Subcutaneous abdominal adipose tissue (tissue), 5 donors: ENCODE data around the gene SMARCB1.

ENCODE experiments used
- H3K27ac ChIP-seq: one replicate; pipeline ENCODE4 v1.7.0; 2013; ENCODE audit warnings: low read depth, mild to moderate bottlenecking, inconsistent platforms, low read length, moderate library complexity
- H3K27me3 ChIP-seq, 5 donors: one replicate each; pipeline ENCODE4 v1.7.0; 2013; ENCODE audit warnings: low read length in 5 of 5, inconsistent platforms in 1 of 5; ENCODE audit not compliant: control insufficient read depth in 5 of 5, insufficient read depth in 4 of 5
- H3K36me3 ChIP-seq, 5 donors: one replicate each; pipeline ENCODE4 v1.7.0; 2013; ENCODE audit warnings: low read length in 5 of 5; ENCODE audit not compliant: control insufficient read depth in 5 of 5, insufficient read depth in 5 of 5
- H3K4me1 ChIP-seq, 5 donors: one replicate each; pipeline ENCODE4 v1.7.0; 2013; ENCODE audit warnings: low read length in 5 of 5, mild to moderate bottlenecking in 3 of 5, moderate library complexity in 1 of 5; ENCODE audit not compliant: control insufficient read depth in 5 of 5, insufficient read depth in 5 of 5
- H3K4me3 ChIP-seq, 5 donors: one replicate each; pipeline ENCODE4 v1.7.0; 2013; ENCODE audit warnings: low read length in 5 of 5, low read depth in 1 of 5
- H3K9ac ChIP-seq, 5 donors: one replicate each; pipeline ENCODE4 v1.7.0; 2013; ENCODE audit warnings: low read length in 5 of 5, mild to moderate bottlenecking in 4 of 5, moderate library complexity in 3 of 5
- H3K9me3 ChIP-seq, 5 donors: one replicate each; pipeline ENCODE4 v1.7.0; 2013; ENCODE audit warnings: low read length in 5 of 5; ENCODE audit not compliant: control insufficient read depth in 5 of 5
- donor health status: healthy.
- donor health status: healthy.
- donor health status: healthy.
- donor health status: healthy.
- donor health status: healthy.

The SMARCB1 gene

GRCh38 chr22:23778577-23778900, 8.2 kb upstream of the SMARCB1 start:
- Histone ChIP-seq H3K27me3 (no peaks in the 10 kb centered on the region), H3K9ac (no peak overlapping the region), H3K9me3 (no peaks in the 10 kb centered on the region), H3K4me3 (no peak overlapping the region), H3K27ac (no peak overlapping the region), H3K36me3 (no peaks in the 10 kb centered on the region), H3K4me1 (peaks cover 8 to 38% (median 25%) of the 10 kb centered on the region in 5 donors)

GRCh38 chr22:23779083-23779482, 7.7 kb upstream of the SMARCB1 start:
- Histone ChIP-seq H3K9me3 (no peaks in the 10 kb centered on the region), H3K27ac (no peak overlapping the region), H3K36me3 (no peaks in the 10 kb centered on the region), H3K4me3 (no peak overlapping the region), H3K9ac (no peak overlapping the region), H3K27me3 (no peaks in the 10 kb centered on the region), H3K4me1 (peaks cover 8 to 32% (median 19%) of the 10 kb centered on the region in 5 donors)

- Histone ChIP-seq H3K9ac (no peak overlapping the region), H3K4me3 (no peak overlapping the region), H3K4me1 (peaks cover 8 to 26% (median 13%) of the 10 kb centered on the region in 5 donors), H3K36me3 (no peaks in the 10 kb centered on the region), H3K27ac (no peak overlapping the region), H3K27me3 (no peaks in the 10 kb centered on the region), H3K9me3 (no peaks in the 10 kb centered on the region)
Observed at GRCh38 chr22:23779731-23780130, 7.0 kb upstream of the SMARCB1 start.

- H3K4me1 ChIP-seq, result peaks cover 5 to 21% (median 8%) of the 10 kb centered on the region in 5 donors
Observed at GRCh38 chr22:23780146-23780748, 6.5 kb upstream of the SMARCB1 start.

GRCh38 chr22:23781065-23781464, 5.7 kb upstream of the SMARCB1 start:
- no peaks in the 10 kb centered on the region for H3K27me3 ChIP-seq
- H3K4me1 ChIP-seq, result peaks cover 5 to 19% (median 8%) of the 10 kb centered on the region in 5 donors
- H3K4me3 ChIP-seq, result no peak overlapping the region
- H3K9me3 ChIP-seq, result no peaks in the 10 kb centered on the region
- H3K9ac ChIP-seq, result no peak overlapping the region
- H3K27ac ChIP-seq, result no peak overlapping the region
- no peaks in the 10 kb centered on the region for H3K36me3 ChIP-seq

More at GRCh38 chr22:23780146-23780748, 6.5 kb upstream of the SMARCB1 start:
- H3K27me3 ChIP-seq, result no peaks in the 10 kb centered on the region
- no peak overlapping the region for H3K4me3 ChIP-seq
- H3K9ac ChIP-seq, result no peak overlapping the region
- H3K27ac ChIP-seq, result no peak overlapping the region
- no peaks in the 10 kb centered on the region for H3K36me3 ChIP-seq
- no peaks in the 10 kb centered on the region for H3K9me3 ChIP-seq

- no peak overlapping the region for H3K27ac ChIP-seq
- H3K36me3 ChIP-seq, result no peaks in the 10 kb centered on the region
- H3K9me3 ChIP-seq, result no peaks in the 10 kb centered on the region
- H3K4me1 ChIP-seq, result peaks cover 10 to 25% (median 14%) of the 10 kb centered on the region in 5 donors
- no peak overlapping the region for H3K4me3 ChIP-seq
- peaks cover 0 to 2% (median 0%) of the 10 kb centered on the region in 5 donors for H3K27me3 ChIP-seq
- no peak overlapping the region for H3K9ac ChIP-seq
Observed at GRCh38 chr22:23781511-23782183, 5.1 kb upstream of the SMARCB1 start.

- Histone ChIP-seq H3K4me1 (peaks cover 10 to 26% (median 15%) of the 10 kb centered on the region in 5 donors), H3K9me3 (no peaks in the 10 kb centered on the region), H3K9ac (no peak overlapping the region), H3K27me3 (peaks cover 0 to 2% (median 0%) of the 10 kb centered on the region in 5 donors), H3K27ac (no peak overlapping the region), H3K36me3 (no peaks in the 10 kb centered on the region), H3K4me3 (no peak overlapping the region)
Observed at GRCh38 chr22:23782252-23782651, 4.5 kb upstream of the SMARCB1 start.

GRCh38 chr22:23782703-23783102, 4.1 kb upstream of the SMARCB1 start:
- H3K36me3 ChIP-seq, result no peaks in the 10 kb centered on the region
- no peak overlapping the region for H3K9ac ChIP-seq
- peaks cover 0 to 2% (median 0%) of the 10 kb centered on the region in 5 donors for H3K27me3 ChIP-seq
- H3K4me1 ChIP-seq, result peaks cover 11 to 30% (median 19%) of the 10 kb centered on the region in 5 donors
- H3K4me3 ChIP-seq, result no peak overlapping the region
- no peak overlapping the region for H3K27ac ChIP-seq
- no peaks in the 10 kb centered on the region for H3K9me3 ChIP-seq

- H3K9me3 ChIP-seq, result no peaks in the 10 kb centered on the region
- H3K36me3 ChIP-seq, result no peaks in the 10 kb centered on the region
- no peak overlapping the region for H3K4me3 ChIP-seq
- H3K9ac ChIP-seq, result peak overlapping the region in 1 of 5 donors; percentile 14
- peaks cover 11 to 38% (median 24%) of the 10 kb centered on the region in 5 donors for H3K4me1 ChIP-seq
- no peak overlapping the region for H3K27ac ChIP-seq
- H3K27me3 ChIP-seq, result peaks cover 0 to 2% (median 0%) of the 10 kb centered on the region in 5 donors
Observed at GRCh38 chr22:23783265-23784150, 3.3 kb upstream of the SMARCB1 start.
